ENCODE measurements around the gene SLC1A3.
A peak's percentile ranks its signal among the peaks of the same experiment; 100 is the strongest.

Gene SLC1A3

GRCh38 chr5:36704131-36704530, 97.7 kb downstream of the SLC1A3 start:
- H3K9me3 ChIP-seq: no peaks in the 10 kb centered on the region
- TF ChIP-seq, protein P1, sequence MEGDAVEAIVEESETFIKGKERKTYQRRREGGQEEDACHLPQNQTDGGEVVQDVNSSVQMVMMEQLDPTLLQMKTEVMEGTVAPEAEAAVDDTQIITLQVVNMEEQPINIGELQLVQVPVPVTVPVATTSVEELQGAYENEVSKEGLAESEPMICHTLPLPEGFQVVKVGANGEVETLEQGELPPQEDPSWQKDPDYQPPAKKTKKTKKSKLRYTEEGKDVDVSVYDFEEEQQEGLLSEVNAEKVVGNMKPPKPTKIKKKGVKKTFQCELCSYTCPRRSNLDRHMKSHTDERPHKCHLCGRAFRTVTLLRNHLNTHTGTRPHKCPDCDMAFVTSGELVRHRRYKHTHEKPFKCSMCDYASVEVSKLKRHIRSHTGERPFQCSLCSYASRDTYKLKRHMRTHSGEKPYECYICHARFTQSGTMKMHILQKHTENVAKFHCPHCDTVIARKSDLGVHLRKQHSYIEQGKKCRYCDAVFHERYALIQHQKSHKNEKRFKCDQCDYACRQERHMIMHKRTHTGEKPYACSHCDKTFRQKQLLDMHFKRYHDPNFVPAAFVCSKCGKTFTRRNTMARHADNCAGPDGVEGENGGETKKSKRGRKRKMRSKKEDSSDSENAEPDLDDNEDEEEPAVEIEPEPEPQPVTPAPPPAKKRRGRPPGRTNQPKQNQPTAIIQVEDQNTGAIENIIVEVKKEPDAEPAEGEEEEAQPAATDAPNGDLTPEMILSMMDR (IDR thresholded peaks at IDR 0.05): no peak
- no peak overlapping the region for H3K4me3 ChIP-seq (ENCODE audit: low read depth in 1 of 2, low read length in 1 of 2)
- H3K27me3 ChIP-seq: no peaks in the 10 kb centered on the region
- H3K27ac ChIP-seq: no peak overlapping the region
- H3K36me3 ChIP-seq: peaks cover 31% of the 10 kb centered on the region
- peaks cover 9 to 14% of the 10 kb centered on the region in 2 experiments for H3K4me1 ChIP-seq (ENCODE audit: control insufficient read depth in 1 of 2, insufficient read depth in 1 of 2, low read depth in 1 of 2, low read length in 1 of 2)

GRCh38 chr5:36705055-36705454, 98.6 kb downstream of the SLC1A3 start:
- no peak overlapping the region for H3K27ac ChIP-seq
- peaks cover 31% of the 10 kb centered on the region for H3K36me3 ChIP-seq
- TF ChIP-seq, protein P1 (IDR thresholded peaks at IDR 0.05): no peak
- H3K9me3 ChIP-seq: no peaks in the 10 kb centered on the region
- H3K4me3 ChIP-seq (ENCODE audit: low read depth in 1 of 2, low read length in 1 of 2): no peak overlapping the region
- peaks cover 9 to 14% of the 10 kb centered on the region in 2 experiments for H3K4me1 ChIP-seq (ENCODE audit: control insufficient read depth in 1 of 2, insufficient read depth in 1 of 2, low read depth in 1 of 2, low read length in 1 of 2)
- H3K27me3 ChIP-seq: no peaks in the 10 kb centered on the region

GRCh38 chr5:36706662-36707061, 100.3 kb downstream of the SLC1A3 start:
- TF ChIP-seq, protein P1 (IDR thresholded peaks at IDR 0.05): no peak
- H3K27me3 ChIP-seq: no peaks in the 10 kb centered on the region
- H3K27ac ChIP-seq: no peak overlapping the region
- no peaks in the 10 kb centered on the region for H3K9me3 ChIP-seq
- peaks cover 9 to 20% of the 10 kb centered on the region in 2 experiments for H3K4me1 ChIP-seq (ENCODE audit: control insufficient read depth in 1 of 2, insufficient read depth in 1 of 2, low read depth in 1 of 2, low read length in 1 of 2)
- no peak overlapping the region for H3K4me3 ChIP-seq (ENCODE audit: low read depth in 1 of 2, low read length in 1 of 2)
- peaks cover 22% of the 10 kb centered on the region for H3K36me3 ChIP-seq

DNA sequence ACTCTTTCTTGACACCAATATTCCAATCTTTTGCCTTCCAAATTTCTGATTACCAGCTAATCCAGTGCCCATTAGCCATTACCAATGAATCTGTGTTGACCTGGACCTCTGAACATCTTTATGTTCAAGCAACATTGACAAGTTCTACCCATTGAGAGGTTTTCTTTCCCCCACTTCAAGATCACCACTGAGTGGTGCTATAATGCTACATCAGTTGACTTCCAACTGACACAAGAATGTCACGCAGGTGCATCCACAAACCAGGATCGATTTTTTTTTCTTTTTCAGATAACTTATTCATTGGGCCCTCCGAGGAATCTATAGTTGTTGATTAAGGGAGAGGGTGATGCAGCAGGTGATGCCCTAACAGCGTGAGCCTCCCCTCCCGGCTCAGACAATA, 102.6 kb downstream of the SLC1A3 start:
- Histone ChIP-seq H3K4me1 (ENCODE audit: control insufficient read depth in 1 of 2, insufficient read depth in 1 of 2, low read depth in 1 of 2, low read length in 1 of 2) (peaks cover 22 to 24% of the 10 kb centered on the region in 2 experiments), H3K9me3 (no peaks in the 10 kb centered on the region), H3K36me3 (peaks cover 14% of the 10 kb centered on the region), H3K4me3 (ENCODE audit: low read depth in 1 of 2, low read length in 1 of 2) (no peak overlapping the region), H3K27ac (no peak overlapping the region), H3K27me3 (no peaks in the 10 kb centered on the region)
- TF ChIP-seq, protein P1 (IDR thresholded peaks at IDR 0.05): no peak

DNA sequence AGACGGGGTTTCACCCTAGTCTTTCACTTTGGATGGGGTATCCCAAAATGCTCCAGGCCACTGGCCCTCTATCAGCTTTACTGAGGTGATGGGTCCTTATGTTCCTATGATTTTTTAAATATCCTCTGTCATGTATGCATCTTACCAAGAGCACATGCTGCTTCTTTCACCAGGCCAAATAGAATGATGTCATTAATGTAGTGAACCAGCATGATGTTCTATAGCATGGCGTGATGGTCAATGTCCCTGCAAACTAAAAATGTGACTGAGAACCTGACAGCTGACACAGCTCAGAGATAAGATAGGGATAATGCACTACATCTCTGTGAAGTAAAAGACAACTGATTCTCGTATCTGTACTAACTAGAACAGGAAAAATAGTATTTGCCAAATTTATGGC, 103.6 kb downstream of the SLC1A3 start:
- TF ChIP-seq, protein P1 (IDR thresholded peaks at IDR 0.05): no peak
- Histone ChIP-seq H3K27me3 (no peaks in the 10 kb centered on the region), H3K4me3 (ENCODE audit: low read depth in 1 of 2, low read length in 1 of 2) (no peak overlapping the region), H3K4me1 (ENCODE audit: control insufficient read depth in 1 of 2, insufficient read depth in 1 of 2, low read depth in 1 of 2, low read length in 1 of 2) (peaks cover 22 to 24% of the 10 kb centered on the region in 2 experiments), H3K9me3 (no peaks in the 10 kb centered on the region), H3K27ac (no peak overlapping the region), H3K36me3 (peaks cover 8% of the 10 kb centered on the region)

DNA sequence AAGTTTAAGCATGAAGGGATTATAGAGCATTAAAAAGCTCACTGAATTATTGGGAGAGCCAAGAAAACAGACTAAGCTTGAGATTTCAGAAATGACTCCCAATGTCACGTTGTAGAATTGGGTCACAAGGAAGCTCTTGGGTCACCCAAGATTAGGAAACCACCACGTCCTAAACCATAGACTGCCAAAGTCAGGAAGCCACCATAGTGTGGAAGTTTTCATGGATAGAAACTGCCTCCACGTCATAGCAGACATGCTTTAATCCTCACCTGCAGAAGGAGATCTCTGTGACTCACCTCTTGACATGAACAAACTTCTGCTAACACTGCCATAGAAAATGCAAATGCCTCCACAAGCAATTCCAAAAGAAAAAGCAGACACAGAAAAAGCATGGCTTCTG, 106.3 kb downstream of the SLC1A3 start:
- no peak overlapping the region for H3K4me3 ChIP-seq (ENCODE audit: low read depth in 1 of 2, low read length in 1 of 2)
- TF ChIP-seq, protein P1 (IDR thresholded peaks at IDR 0.05): no peak
- H3K9me3 ChIP-seq: no peaks in the 10 kb centered on the region
- H3K4me1 ChIP-seq (ENCODE audit: control insufficient read depth in 1 of 2, insufficient read depth in 1 of 2, low read depth in 1 of 2, low read length in 1 of 2): peaks cover 22 to 24% of the 10 kb centered on the region in 2 experiments
- H3K27me3 ChIP-seq: no peaks in the 10 kb centered on the region
- peak overlapping the region; percentile 63 for H3K27ac ChIP-seq
- H3K36me3 ChIP-seq: peaks cover 7% of the 10 kb centered on the region

All from neutrophil (primary cell).